ENCODE data around the gene SMYD5.
"Not testable (repeated sequence)": the region's sequence is repeated elsewhere in the genome, so short reads cannot be mapped to it uniquely, and the experiment has no call there.

SMYD5 gene

GRCh38 chr2:73214120-73215035, at the start of gene SMYD5:
SMYD5 (plus strand) TSS chr2:73214245; CDS start chr2:73214267, 22 bp downstream.
- DNase-seq (ENCODE audit: low spot score), result peak; percentile 82

GRCh38 chr2:73165978-73166377, 48.1 kb upstream of the SMYD5 start:
- DNase-seq (ENCODE audit: low spot score), result not testable (repeated sequence)

GRCh38 chr2:73166813-73167212, 47.2 kb upstream of the SMYD5 start:
- DNase-seq (ENCODE audit: low spot score), result not testable (repeated sequence)

- not testable (repeated sequence) for DNase-seq (ENCODE audit: low spot score)
Measured at GRCh38 chr2:73168348-73168747, 45.7 kb upstream of the SMYD5 start.

- DNase-seq (ENCODE audit: low spot score), result not testable (repeated sequence)
Measured at GRCh38 chr2:73170341-73170740, 43.7 kb upstream of the SMYD5 start.

- DNase-seq (ENCODE audit: low spot score), result no peak
Measured at GRCh38 chr2:73172963-73173362, 41.1 kb upstream of the SMYD5 start.

GRCh38 chr2:73173781-73174180, 40.3 kb upstream of the SMYD5 start:
- DNase-seq (ENCODE audit: low spot score), result no peak

- DNase-seq (ENCODE audit: low spot score), result no peak
Measured at GRCh38 chr2:73174244-73174643, 39.8 kb upstream of the SMYD5 start.

- DNase-seq (ENCODE audit: low spot score), result no peak
Measured at GRCh38 chr2:73174941-73175662, 38.9 kb upstream of the SMYD5 start.

GRCh38 chr2:73175663-73176204, 38.3 kb upstream of the SMYD5 start:
- DNase-seq (ENCODE audit: low spot score), result no peak

GRCh38 chr2:73176205-73176880, 37.7 kb upstream of the SMYD5 start:
- DNase-seq (ENCODE audit: low spot score), result no peak

GRCh38 chr2:73176881-73177644, 37.0 kb upstream of the SMYD5 start:
- peak; percentile 77 for DNase-seq (ENCODE audit: low spot score)

GRCh38 chr2:73177645-73178255, 36.3 kb upstream of the SMYD5 start:
- DNase-seq (ENCODE audit: low spot score), result no peak

- DNase-seq (ENCODE audit: low spot score), result no peak
Measured at GRCh38 chr2:73185965-73186364, 28.1 kb upstream of the SMYD5 start.

- DNase-seq (ENCODE audit: low spot score), result no peak
Measured at GRCh38 chr2:73187549-73187948, 26.5 kb upstream of the SMYD5 start.

GRCh38 chr2:73197579-73197978, 16.5 kb upstream of the SMYD5 start:
- DNase-seq (ENCODE audit: low spot score), result no peak

GRCh38 chr2:73200281-73200680, 13.8 kb upstream of the SMYD5 start:
- DNase-seq (ENCODE audit: low spot score), result not testable (repeated sequence)

- DNase-seq (ENCODE audit: low spot score), result no peak
Measured at GRCh38 chr2:73202156-73203054, 11.6 kb upstream of the SMYD5 start, which contains the start of gene NOTO. NOTO (plus strand) TSS chr2:73202574; CDS start chr2:73202667, 93 bp downstream.

GRCh38 chr2:73203055-73203681, 10.9 kb upstream of the SMYD5 start:
- no peak for DNase-seq (ENCODE audit: low spot score)

Data from COLO829 (cell line).